GM19372 (cell line): Measurements from ENCODE around the gene ZNF560.
"Not testable (repeated sequence)": the region's sequence is repeated elsewhere in the genome, so short reads cannot be mapped to it uniquely, and the experiment has no call there.

Experiments
- ATAC-seq: cut with Tn5 transposase; IDR thresholded peaks from one replicate; pipeline ENCODE4 v1.9.1; 2021; ENCODE audit warnings: mild to moderate bottlenecking, low read depth, moderate library complexity; ENCODE audit not compliant: unreplicated experiment

ZNF560 gene

GRCh38 chr19:9498183-9498902 lies at the start of gene ZNF560:
TSS of gene ZNF560 (minus strand) at chr19:9498616. CDS start at chr19:9475313, 23,303 bp downstream.
- no peak for ATAC-seq

GRCh38 chr19:9547870-9548269 lies 49.5 kb upstream of the ZNF560 start:
- ATAC-seq = no peak

- not testable (repeated sequence) for ATAC-seq
These were observed 42.9 kb upstream of the ZNF560 start for GRCh38 chr19:9541281-9541680.

- not testable (repeated sequence) for ATAC-seq
These were observed 41.5 kb upstream of the ZNF560 start for GRCh38 chr19:9539921-9540320.

- ATAC-seq = not testable (repeated sequence)
These were observed 40.8 kb upstream of the ZNF560 start for GRCh38 chr19:9539201-9539600.

- ATAC-seq = no peak
These were observed 40.0 kb upstream of the ZNF560 start, which contains the start of gene ZNF426 for GRCh38 chr19:9538183-9539058. TSS of gene ZNF426 (minus strand) at chr19:9538645. CDS start at chr19:9536232, 2,413 bp downstream.

GRCh38 chr19:9535934-9536333 lies 37.5 kb upstream of the ZNF560 start:
- ATAC-seq = no peak

GRCh38 chr19:9531933-9532332 lies 33.5 kb upstream of the ZNF560 start:
- ATAC-seq = no peak

GRCh38 chr19:9528757-9529336 lies 30.4 kb upstream of the ZNF560 start:
- no peak for ATAC-seq

- ATAC-seq = no peak
These were observed 25.6 kb upstream of the ZNF560 start for GRCh38 chr19:9523885-9524474.

GRCh38 chr19:9507285-9507684 lies 8.9 kb upstream of the ZNF560 start:
- no peak for ATAC-seq

- no peak for ATAC-seq
These were observed 2.4 kb upstream of the ZNF560 start for GRCh38 chr19:9500796-9501195.

GRCh38 chr19:9494096-9494495 lies 4.3 kb downstream of the ZNF560 start:
- ATAC-seq = no peak

- ATAC-seq = no peak
These were observed 11.4 kb downstream of the ZNF560 start for GRCh38 chr19:9487016-9487415.

GRCh38 chr19:9485140-9485539 lies 13.3 kb downstream of the ZNF560 start:
- no peak for ATAC-seq

- no peak for ATAC-seq
These were observed 23.4 kb downstream of the ZNF560 start for GRCh38 chr19:9474975-9475374.

- ATAC-seq = no peak
These were observed 31.3 kb downstream of the ZNF560 start for GRCh38 chr19:9467161-9467560.

- ATAC-seq = no peak
These were observed 36.5 kb downstream of the ZNF560 start for GRCh38 chr19:9461938-9462337.

- no peak for ATAC-seq
These were observed 42.3 kb downstream of the ZNF560 start for GRCh38 chr19:9456018-9456689.

- ATAC-seq = no peak
These were observed 44.5 kb downstream of the ZNF560 start for GRCh38 chr19:9453953-9454352.
